Measurements from ENCODE around the gene GGPS1.

- TF ChIP-seq CTCF (optimal IDR thresholded peaks at IDR 0.05 in 1 of 3, IDR thresholded peaks at IDR 0.05 in 1 of 3, conservative IDR thresholded peaks at IDR 0.05 in 1 of 3; ENCODE audit: extremely low read depth in 1 of 3, insufficient read depth in 2 of 3, low read length in 3 of 3) (no peak), EZH2 (IDR thresholded peaks at IDR 0.05; ENCODE audit: low read length) (no peak)
Observed at GRCh38 chr1:235341334-235341733, 13.0 kb downstream of the GGPS1 start.
